Measurements from ENCODE around the gene SEMA4A. TPM values are rescaled to one million over a fixed set of nuclear protein-coding genes. Genes with fewer than 3 reads are reported as not detected.

Gene SEMA4A
- total and polyA plus RNA-seq, 2 of the 8 experiments (the other 6 are each of a cell fraction or from before 2014, with no cell fraction given) = 7.3 to 10.6 TPM

GRCh38 chr1:156126630-156127534, 26.5 kb upstream of the SEMA4A start:
- 0 out of 7 replicates have a peak overlapping the region, but pooled peaks of 2 of the 4 experiments have one; percentile 20 to 23 for H3K9ac ChIP-seq (replicated peaks in 1 of 4; ENCODE audit: extremely low read depth in 1 of 4, low read depth in 3 of 4, low read length in 3 of 4)
- TF ChIP-seq MAX (IDR thresholded peaks at IDR 0.05) (no peak), SP1 (IDR thresholded peaks at IDR 0.05; ENCODE audit: low read depth, low read length) (no peak), GTF2F1 (IDR thresholded peaks at IDR 0.05; ENCODE audit: borderline replicate concordance, low read depth, low read length) (no peak), TBP (IDR thresholded peaks at IDR 0.05; ENCODE audit: low read depth, low read length) (no peak), TAF7 (optimal IDR thresholded peaks at IDR 0.05; ENCODE audit: borderline replicate concordance, low read depth, low read length) (no peak), ATF3 (IDR thresholded peaks at IDR 0.05; ENCODE audit: insufficient read depth, low read depth, low read length) (no peak), KDM1A (IDR thresholded peaks at IDR 0.05; ENCODE audit: borderline replicate concordance, low read length) (no peak), PHF8 (conservative IDR thresholded peaks at IDR 0.05; ENCODE audit: low read depth, low read length) (no peak)

More at GRCh38 chr1:156126630-156127534, 26.5 kb upstream of the SEMA4A start:
- DNase-seq (ENCODE audit: low read depth in 1 of 2, low spot score in 2 of 2) (no peak), FAIRE-seq (no peak)
- Histone ChIP-seq H2BK20ac (ENCODE audit: low read length) (0 out of 2 replicates have a peak overlapping the region, but pooled peaks have one; percentile 61), H3K79me2 (ENCODE audit: control insufficient read depth in 1 of 2, insufficient read depth in 2 of 2, low read length in 2 of 2) (peaks cover 0 to 4% of the 10 kb centered on the region in 2 experiments; a peak in 1 of 4 replicates), H3K27me3 (replicated peaks in 1 of 4; ENCODE audit: control insufficient read depth in 3 of 4, extremely low read depth in 1 of 4, insufficient read depth in 3 of 4, low read length in 3 of 4) (no peaks in the 10 kb centered on the region), H3K4me3 (ENCODE audit: extremely low read depth in 1 of 4, insufficient read depth in 2 of 4, low read depth in 3 of 4, low read length in 4 of 4) (no peak overlapping the region; a peak in 1 of 8 replicates), H2BK15ac (ENCODE audit: low read length) (0 out of 2 replicates have a peak overlapping the region, but pooled peaks have one; percentile 81), H3K27ac (ENCODE audit: low read depth, low read length) (peak overlapping the region; percentile 37), H2BK120ac (replicated peaks; ENCODE audit: low read depth, low read length) (no peak overlapping the region), H3K56ac (replicated peaks; ENCODE audit: insufficient read length, low read depth, low read length) (no peak overlapping the region), H4K5ac (ENCODE audit: insufficient read length, low read depth, low read length) (no peak overlapping the region), H3K14ac (ENCODE audit: insufficient read length) (no peak overlapping the region), H2BK5ac (ENCODE audit: low read depth, low read length) (no peak overlapping the region), H4K91ac (replicated peaks; ENCODE audit: insufficient read length, low read length) (no peak overlapping the region), H3K9me3 (ENCODE audit: insufficient read depth in 2 of 2, low read depth in 1 of 2, low read length in 1 of 2) (no peaks in the 10 kb centered on the region), H3K23me2 (ENCODE audit: low read depth, low read length) (no peaks in the 10 kb centered on the region), H4K8ac (ENCODE audit: extremely low read depth, insufficient read depth, low read length) (no peak overlapping the region), H3K4me1 (replicated peaks in 1 of 4; ENCODE audit: control insufficient read depth in 3 of 4, insufficient read depth in 4 of 4, low read length in 3 of 4) (peaks cover 11 to 38% (median 27%) of the 10 kb centered on the region in 4 experiments), H3K23ac (ENCODE audit: insufficient read length) (no peak overlapping the region), H2BK12ac (ENCODE audit: low read depth, low read length) (peak overlapping the region; percentile 71; the same call in 1 of the 2 replicates), H3K79me1 (ENCODE audit: low read depth, low read length) (peaks cover 3% of the 10 kb centered on the region; the same call in 1 of the 2 replicates), H3K36me3 (ENCODE audit: control insufficient read depth in 2 of 4, insufficient read depth in 4 of 4, low read length in 3 of 4) (no peaks in the 10 kb centered on the region; a peak in 1 of 8 replicates), H3K4ac (replicated peaks; ENCODE audit: insufficient read length, low read depth, low read length) (no peak overlapping the region), H2AFZ (ENCODE audit: low read length) (no peak overlapping the region), H3K4me2 (ENCODE audit: insufficient read depth in 1 of 2, low read depth in 2 of 2, low read length in 2 of 2) (0 out of 4 replicates have a peak overlapping the region, but pooled peaks of 1 of the 2 experiments have one; percentile 36), H3K18ac (ENCODE audit: extremely low read depth, low read length) (no peak overlapping the region; the same call in 1 of the 2 replicates), H4K20me1 (replicated peaks in 1 of 2; ENCODE audit: control insufficient read depth in 1 of 2, insufficient read depth in 2 of 2, low read length in 2 of 2) (no peaks in the 10 kb centered on the region), H2AK5ac (ENCODE audit: low read depth, low read length) (peak overlapping the region; percentile 42; the same call in 1 of the 2 replicates)
- POLR2A ChIA-PET (ENCODE audit: partially characterized antibody) = interaction anchor here (0.6 to 28.0 kb wide), 9 partner anchors 9 to 150 kb away, joined by 3 to 763 read pairs (median 3); partner anchors contain the start of genes LMNA, MEX3A and PMF1
- WGBS, 2 experiments (ENCODE audit: extremely low coverage in 1 of 2, insufficient coverage in 1 of 2, insufficient read length in 1 of 2, insufficient replicate concordance in 2 of 2, low coverage in 1 of 2, low lambda C conversion rate in 2 of 2, missing lambda C conversion rate in 1 of 2) = 88% methylated on average over 15 of the region's 15 CpGs; no CpG with 5 or more reads in 1 of the 2 experiments
- CTCF ChIA-PET (ENCODE audit: partially characterized antibody) = interaction anchor here (0.6 to 42.4 kb wide), 13 partner anchors 10 to 265 kb away, joined by 3 to 1994 read pairs (median 4); partner anchors contain the start of genes BGLAP, LMNA, MEX3A and PAQR6
